Stomach (tissue), 4 donors: ENCODE results near the gene FAM161B.

Source experiments
- POLR2A ChIP-seq, 4 donors: fragments of 450-650 bp; IDR thresholded peaks; one replicate each; pipeline ENCODE4 v1.6.1; 2016; ENCODE audit warnings: antibody characterized with exemption in 4 of 4, control low read depth in 2 of 4, mild to moderate bottlenecking in 1 of 4, moderate library complexity in 1 of 4
- TF ChIP-seq, protein P1 (sequence below), 7 experiments: fragments of 450-650 bp in 4 of 7; fragments of 200-600 bp in 3 of 7; sonication (generic) in 3 of 7; IDR thresholded peaks; one replicate each; pipeline ENCODE4 v1.5.1; 2016 to 2019; ENCODE audit warnings: antibody characterized with exemption in 7 of 7, control low read depth in 2 of 7, mild to moderate bottlenecking in 1 of 7

DNA sequence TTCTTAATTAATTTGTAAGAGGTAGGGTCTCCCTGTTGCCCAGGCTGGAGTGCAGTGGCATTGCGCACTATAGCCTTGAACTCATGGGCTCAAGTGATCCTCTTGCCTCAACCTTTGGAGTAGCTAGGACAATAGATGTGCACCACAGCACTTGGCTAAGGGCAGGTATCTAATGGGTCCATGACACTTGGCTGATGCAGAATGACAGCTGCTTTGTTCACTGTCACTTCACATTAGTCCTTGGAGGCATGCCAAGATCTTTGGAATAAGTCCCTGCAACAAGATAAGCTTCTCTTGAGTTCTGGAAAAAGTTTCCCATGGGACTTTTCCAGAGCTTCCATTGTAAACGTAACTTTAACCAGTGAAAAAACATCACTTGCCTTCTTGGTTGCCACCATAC is 23.6 kb upstream of the FAM161B start:
- TF ChIP-seq POLR2A (IDR thresholded peaks at IDR 0.05), result no peak
- TF ChIP-seq, protein P1, sequence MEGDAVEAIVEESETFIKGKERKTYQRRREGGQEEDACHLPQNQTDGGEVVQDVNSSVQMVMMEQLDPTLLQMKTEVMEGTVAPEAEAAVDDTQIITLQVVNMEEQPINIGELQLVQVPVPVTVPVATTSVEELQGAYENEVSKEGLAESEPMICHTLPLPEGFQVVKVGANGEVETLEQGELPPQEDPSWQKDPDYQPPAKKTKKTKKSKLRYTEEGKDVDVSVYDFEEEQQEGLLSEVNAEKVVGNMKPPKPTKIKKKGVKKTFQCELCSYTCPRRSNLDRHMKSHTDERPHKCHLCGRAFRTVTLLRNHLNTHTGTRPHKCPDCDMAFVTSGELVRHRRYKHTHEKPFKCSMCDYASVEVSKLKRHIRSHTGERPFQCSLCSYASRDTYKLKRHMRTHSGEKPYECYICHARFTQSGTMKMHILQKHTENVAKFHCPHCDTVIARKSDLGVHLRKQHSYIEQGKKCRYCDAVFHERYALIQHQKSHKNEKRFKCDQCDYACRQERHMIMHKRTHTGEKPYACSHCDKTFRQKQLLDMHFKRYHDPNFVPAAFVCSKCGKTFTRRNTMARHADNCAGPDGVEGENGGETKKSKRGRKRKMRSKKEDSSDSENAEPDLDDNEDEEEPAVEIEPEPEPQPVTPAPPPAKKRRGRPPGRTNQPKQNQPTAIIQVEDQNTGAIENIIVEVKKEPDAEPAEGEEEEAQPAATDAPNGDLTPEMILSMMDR (IDR thresholded peaks at IDR 0.05), result no peak
